ENCODE data around the gene CXCL12.
A peak's percentile ranks its signal among the peaks of the same experiment; 100 is the strongest.

CXCL12 gene

GRCh38 chr10:44373341-44373995, 11.4 kb downstream of the CXCL12 start:
- no peak overlapping the region for H3K4me3 ChIP-seq (replicated peaks in 1 of 2; ENCODE audit: low read depth in 2 of 2, low read length in 2 of 2)
- DNase-seq (ENCODE audit: low read depth in 2 of 2), result no peak
- no peak for TF ChIP-seq CTCF (IDR thresholded peaks at IDR 0.05; ENCODE audit: low read depth, low read length)

- no peak for TF ChIP-seq CTCF (IDR thresholded peaks at IDR 0.05; ENCODE audit: low read depth, low read length)
- no peak for DNase-seq (ENCODE audit: low read depth in 2 of 2)
- no peak overlapping the region for H3K4me3 ChIP-seq (replicated peaks in 1 of 2; ENCODE audit: low read depth in 2 of 2, low read length in 2 of 2)
Observed at GRCh38 chr10:44372181-44372580, 12.7 kb downstream of the CXCL12 start.

GRCh38 chr10:44370731-44371248, 14.1 kb downstream of the CXCL12 start:
- no peak for DNase-seq (ENCODE audit: low read depth in 2 of 2)
- H3K4me3 ChIP-seq (replicated peaks in 1 of 2; ENCODE audit: low read depth in 2 of 2, low read length in 2 of 2), result no peak overlapping the region
- no peak for TF ChIP-seq CTCF (IDR thresholded peaks at IDR 0.05; ENCODE audit: low read depth, low read length)

GRCh38 chr10:44369854-44370253, 15.0 kb downstream of the CXCL12 start:
- no peak overlapping the region for H3K4me3 ChIP-seq (replicated peaks in 1 of 2; ENCODE audit: low read depth in 2 of 2, low read length in 2 of 2)
- peak in 1 of 2 donors; percentile 28 for DNase-seq (ENCODE audit: low read depth in 2 of 2)
- no peak for TF ChIP-seq CTCF (IDR thresholded peaks at IDR 0.05; ENCODE audit: low read depth, low read length)

- no peak overlapping the region for H3K4me3 ChIP-seq (replicated peaks in 1 of 2; ENCODE audit: low read depth in 2 of 2, low read length in 2 of 2)
- TF ChIP-seq CTCF (IDR thresholded peaks at IDR 0.05; ENCODE audit: low read depth, low read length), result no peak
- peak; percentile 61 to 66 for DNase-seq (ENCODE audit: low read depth in 2 of 2)
Observed at GRCh38 chr10:44369296-44369695, 15.6 kb downstream of the CXCL12 start.

GRCh38 chr10:44368637-44369036, 16.3 kb downstream of the CXCL12 start:
- no peak for DNase-seq (ENCODE audit: low read depth in 2 of 2)
- no peak overlapping the region for H3K4me3 ChIP-seq (replicated peaks in 1 of 2; ENCODE audit: low read depth in 2 of 2, low read length in 2 of 2)
- no peak for TF ChIP-seq CTCF (IDR thresholded peaks at IDR 0.05; ENCODE audit: low read depth, low read length)
